NCI-H2029 treated with DMSO at 0.1 percent for 48 hours (cell line): ENCODE measurements around the gene CDK12.
"Not testable (repeated sequence)": the region's sequence is repeated elsewhere in the genome, so short reads cannot be mapped to it uniquely, and the experiment has no call there.

ENCODE experiments used
- DNase-seq: peaks from one replicate; lab custom pipeline; 2025; lab: John Stamatoyannopoulos, UW

The CDK12 gene

DNA sequence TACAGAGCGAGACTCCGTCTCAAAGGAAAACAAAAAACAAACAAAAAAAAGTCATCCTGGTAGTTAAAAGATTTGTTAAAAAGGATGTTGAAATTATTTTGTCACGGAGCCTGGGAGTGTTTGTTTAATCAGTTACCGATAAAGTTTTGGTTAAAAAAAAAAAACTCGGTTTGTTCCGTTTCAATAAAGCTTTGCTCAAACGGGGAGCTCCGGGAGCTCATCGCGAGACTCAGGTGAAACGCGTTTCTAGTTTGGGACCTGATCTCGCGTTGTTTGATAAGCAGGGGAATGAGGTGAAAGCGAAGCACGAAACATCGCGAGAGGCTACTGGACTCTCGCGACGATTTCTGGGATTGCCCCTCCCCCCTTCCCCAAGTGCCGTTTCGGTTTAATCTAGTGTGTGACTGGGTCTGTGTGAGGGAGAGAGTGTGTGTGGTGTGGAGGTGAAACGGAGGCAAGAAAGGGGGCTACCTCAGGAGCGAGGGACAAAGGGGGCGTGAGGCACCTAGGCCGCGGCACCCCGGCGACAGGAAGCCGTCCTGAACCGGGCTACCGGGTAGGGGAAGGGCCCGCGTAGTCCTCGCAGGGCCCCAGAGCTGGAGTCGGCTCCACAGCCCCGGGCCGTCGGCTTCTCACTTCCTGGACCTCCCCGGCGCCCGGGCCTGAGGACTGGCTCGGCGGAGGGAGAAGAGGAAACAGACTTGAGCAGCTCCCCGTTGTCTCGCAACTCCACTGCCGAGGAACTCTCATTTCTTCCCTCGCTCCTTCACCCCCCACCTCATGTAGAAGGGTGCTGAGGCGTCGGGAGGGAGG, at the start of gene CDK12:
TSS of gene CDK12 (plus strand) at position 374 of the 813 bp plus-strand sequence. CDS start 586 bp downstream, outside the sequence.
- peak; percentile 88 for DNase-seq

DNA sequence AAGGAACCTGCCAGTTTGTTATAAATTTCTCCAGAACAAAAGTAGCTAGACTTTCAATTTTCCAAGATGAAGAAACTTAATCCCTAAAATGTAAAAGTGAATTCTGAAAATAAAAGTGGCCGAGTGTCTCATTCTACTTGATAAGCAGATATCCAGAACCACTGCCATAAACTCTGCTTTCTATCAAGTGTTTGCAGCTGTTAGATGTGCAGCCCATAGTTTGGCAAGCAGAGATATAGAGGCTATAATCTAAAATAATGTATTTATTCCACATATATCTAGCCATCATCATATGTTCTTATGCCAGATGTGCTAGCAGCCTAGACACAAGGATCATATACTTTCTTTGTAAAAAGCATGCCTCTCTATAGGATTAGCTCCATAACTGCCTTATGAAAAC, 45.1 kb upstream of the CDK12 start:
- DNase-seq: no peak

DNA sequence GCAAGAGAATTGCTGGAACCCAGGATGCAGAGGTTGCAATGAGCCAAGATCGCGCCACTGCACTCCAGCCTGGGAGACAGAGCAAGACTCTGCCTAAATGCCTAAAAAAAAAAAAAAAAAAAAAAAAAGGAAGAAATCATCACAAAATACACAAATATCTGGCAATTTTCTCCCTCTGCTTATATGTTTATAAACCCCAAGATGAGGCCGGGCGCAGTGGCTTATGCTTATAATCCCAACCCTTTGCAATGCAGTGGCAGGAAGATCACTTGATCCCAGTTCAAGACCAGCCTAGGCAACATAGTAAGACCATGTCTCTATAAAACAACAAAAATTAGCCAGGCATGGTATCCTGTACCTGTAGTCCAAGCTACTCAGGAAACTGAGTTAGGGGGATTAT, 31.7 kb upstream of the CDK12 start:
- DNase-seq: no peak

DNA sequence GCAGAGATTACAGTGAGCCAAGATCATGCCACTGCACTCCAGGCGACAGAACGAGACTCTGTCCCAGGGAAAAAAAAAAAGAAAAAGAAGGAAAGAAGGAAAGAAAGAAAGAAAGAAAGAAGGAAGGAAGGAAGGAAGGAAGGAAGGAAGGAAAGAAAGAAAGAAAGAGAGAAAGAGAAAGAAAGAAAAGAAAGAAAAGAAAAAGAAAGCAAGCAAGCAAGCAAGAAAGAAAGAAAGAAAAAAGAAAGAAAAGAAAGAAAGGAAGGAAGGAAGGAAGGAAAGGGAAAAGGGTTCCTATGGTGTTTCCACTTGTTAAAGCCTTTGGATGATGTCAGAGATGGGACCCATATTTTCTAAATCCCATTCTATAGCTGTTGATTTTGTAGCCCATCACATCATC, 21.4 kb upstream of the CDK12 start:
- DNase-seq: not testable (repeated sequence)

DNA sequence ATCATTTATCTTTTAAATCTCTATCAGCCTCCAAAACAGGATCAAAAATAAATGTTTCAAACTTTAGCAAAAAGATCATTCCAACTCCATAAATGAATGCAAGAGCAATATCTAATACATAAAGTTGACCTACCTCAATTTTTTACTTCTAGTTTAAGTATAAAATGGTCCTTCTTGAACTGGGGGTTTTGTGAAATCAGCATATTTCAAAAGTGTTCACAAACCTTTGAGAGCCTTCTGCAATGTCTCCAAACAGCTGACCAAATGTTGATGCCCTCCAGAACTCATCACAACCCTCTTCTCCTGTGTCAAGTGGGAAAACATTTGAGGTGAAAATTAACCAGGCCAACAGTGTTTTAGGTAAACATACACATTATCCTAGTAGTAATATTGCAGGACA, 18.0 kb upstream of the CDK12 start:
- DNase-seq: no peak

DNA sequence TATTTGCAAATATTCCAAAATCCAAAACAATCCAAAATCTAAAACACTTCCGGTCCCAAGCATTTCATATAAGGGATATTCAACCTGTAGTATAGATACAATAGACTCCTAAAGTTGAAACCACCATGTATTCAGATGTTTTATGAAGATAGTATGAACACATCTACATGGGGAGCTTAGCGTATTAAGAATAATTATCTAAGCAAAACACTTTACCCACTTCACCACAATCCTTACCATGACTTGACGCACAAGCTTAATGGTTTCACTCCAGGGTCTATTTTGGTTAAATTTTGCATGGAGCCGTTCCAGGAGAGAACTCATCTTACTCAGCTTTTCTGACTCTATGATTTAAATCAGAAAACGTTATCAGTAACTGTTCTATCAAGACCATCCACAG, 13.7 kb upstream of the CDK12 start:
- DNase-seq: no peak

DNA sequence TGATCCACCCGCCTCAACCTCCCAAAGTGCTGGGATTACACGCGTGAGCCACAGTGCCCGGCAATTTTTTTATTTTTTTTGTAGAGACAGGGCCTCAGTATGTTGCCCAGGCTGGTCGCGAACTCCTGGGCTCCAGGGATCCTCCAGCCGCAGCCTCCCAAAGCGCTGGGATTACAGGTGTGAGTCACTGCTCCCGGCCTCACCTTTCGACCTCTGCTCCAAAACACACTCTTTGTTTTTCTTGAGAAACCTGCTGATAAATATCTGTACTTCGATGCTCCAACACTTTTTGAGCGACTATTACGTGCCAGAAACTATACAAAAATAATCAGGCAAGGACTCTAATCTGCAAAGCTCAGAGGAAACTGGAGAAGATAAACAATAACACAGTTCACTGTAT, 11.2 kb upstream of the CDK12 start:
- DNase-seq: no peak

DNA sequence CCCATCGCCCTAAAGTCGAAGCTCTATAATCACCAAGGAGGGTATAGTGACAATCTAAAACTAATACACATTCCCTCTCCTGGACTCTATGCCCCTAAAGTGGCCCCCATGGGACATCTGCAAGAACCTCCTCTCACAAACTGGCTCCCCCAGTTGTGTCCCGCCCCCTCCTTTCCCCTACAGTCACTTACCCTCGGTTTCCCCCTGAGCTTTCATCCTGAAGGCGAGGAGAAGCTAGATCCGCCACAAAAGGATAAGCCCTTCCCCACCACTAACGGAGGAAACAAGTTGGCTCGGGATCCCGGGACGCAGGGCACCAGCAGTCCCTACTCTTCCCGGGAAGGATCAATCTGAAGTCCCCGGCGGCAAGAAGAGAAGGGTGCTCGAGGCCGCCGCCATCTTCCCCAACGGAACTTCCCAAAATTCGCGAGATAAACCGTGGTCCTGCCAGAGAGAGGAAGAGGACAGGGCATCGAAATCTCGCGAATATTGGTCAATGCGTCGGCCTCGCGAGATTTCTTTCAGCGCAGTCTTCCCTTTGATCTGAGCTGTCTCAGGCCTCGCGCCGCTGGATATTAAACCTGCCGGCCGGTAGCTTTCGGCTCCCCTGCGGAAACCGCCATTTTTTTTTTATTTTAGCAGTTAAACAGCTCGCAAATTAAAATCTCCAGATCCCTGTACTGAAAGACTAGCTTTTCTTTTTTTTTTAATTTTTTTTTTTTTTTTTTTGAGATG, 10.3 kb upstream of the CDK12 start, which contains the start of gene MED1:
TSS of gene MED1 (minus strand) at position 417 of the 735 bp plus-strand sequence. CDS start at position 216, 201 bp downstream.
- DNase-seq: peak; percentile 96

DNA sequence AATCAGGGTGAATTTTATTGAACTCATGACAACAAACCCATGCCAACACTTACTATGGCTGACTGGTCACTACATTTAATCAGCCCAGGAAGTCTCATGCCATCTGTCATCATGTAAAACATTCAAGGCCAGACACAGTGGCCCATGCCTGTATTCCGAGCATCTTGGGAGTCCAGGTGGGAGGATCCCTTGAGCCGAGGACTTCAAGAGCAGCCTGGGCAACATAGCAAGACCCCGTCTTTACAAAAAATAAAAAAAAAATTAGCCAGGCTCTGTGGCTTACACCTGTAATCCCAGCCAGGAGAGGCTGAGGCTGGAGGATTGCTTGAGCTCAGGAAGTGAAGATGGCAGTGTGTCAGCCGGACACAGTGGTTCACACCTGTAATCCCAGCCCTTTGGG, 5.4 kb upstream of the CDK12 start:
- DNase-seq: no peak

DNA sequence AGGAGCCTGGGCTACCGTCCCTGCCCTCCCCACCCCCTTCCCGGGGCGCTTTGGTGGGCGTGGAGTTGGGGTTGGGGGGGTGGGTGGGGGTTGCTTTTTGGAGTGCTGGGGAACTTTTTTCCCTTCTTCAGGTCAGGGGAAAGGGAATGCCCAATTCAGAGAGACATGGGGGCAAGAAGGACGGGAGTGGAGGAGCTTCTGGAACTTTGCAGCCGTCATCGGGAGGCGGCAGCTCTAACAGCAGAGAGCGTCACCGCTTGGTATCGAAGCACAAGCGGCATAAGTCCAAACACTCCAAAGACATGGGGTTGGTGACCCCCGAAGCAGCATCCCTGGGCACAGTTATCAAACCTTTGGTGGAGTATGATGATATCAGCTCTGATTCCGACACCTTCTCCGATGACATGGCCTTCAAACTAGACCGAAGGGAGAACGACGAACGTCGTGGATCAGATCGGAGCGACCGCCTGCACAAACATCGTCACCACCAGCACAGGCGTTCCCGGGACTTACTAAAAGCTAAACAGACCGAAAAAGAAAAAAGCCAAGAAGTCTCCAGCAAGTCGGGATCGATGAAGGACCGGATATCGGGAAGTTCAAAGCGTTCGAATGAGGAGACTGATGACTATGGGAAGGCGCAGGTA, 762 bp downstream of the CDK12 start:
- no peak for DNase-seq

DNA sequence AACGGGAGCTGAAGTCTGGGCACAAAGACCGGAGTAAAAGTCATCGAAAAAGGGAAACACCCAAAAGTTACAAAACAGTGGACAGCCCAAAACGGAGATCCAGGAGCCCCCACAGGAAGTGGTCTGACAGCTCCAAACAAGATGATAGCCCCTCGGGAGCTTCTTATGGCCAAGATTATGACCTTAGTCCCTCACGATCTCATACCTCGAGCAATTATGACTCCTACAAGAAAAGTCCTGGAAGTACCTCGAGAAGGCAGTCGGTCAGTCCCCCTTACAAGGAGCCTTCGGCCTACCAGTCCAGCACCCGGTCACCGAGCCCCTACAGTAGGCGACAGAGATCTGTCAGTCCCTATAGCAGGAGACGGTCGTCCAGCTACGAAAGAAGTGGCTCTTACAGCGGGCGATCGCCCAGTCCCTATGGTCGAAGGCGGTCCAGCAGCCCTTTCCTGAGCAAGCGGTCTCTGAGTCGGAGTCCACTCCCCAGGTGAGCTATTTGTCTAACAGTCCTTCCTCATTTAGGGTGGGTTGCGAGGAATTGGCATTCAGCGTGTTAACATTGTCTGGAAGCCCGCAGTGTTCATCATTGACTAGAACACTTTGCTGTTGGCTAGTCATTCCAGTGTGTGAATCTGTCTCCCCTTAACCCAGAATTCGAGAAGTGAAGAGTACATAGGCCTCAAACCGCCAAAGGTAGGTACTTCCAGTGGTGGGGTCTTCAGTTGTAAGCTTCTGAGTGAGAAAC, 1.5 kb downstream of the CDK12 start:
- no peak for DNase-seq

DNA sequence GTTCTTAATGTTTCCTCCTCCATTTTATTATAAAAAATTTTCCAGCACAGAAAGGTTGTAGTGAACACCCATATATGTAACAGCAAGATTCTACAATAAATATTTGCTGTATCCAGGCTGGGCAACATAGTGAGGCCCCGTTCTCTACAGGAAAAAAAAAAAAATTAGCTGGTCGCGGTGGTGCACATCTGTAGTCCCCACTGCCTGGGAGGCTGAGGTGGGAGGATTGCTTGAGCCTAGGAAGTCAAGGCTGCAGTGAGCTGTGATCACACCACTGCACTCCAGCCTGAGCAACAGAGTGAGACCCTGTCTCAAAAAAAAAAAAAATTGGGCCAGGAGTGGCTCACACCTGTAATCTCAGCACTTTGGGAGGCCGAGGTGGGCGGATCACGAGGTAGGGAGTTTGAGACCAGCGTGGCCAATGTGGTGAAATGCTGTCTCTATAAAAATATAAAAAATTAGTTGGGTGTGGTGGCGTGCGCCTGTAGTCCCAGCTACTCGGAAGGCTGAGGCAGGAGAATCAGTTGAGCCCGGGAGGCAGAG, 3.4 kb downstream of the CDK12 start:
- not testable (repeated sequence) for DNase-seq

DNA sequence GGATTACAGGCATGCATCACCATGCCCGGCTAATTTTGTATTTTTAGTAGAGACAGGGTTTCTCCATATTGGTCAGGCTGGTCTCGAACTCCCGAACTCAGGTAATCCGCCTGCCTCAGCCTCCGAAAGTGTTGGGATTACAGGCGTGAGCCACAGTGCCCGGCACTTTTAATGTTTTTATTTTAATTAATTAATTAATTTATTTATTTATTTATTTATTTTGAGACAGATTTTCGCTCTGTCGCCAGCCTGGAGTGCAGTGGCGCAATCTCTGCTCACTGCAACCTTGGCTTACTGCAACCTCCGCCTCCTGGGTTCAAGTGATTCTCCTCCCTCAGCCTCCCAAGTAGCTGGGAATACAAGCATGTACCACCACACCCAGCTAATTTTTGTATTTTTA, 7.3 kb downstream of the CDK12 start:
- not testable (repeated sequence) for DNase-seq

DNA sequence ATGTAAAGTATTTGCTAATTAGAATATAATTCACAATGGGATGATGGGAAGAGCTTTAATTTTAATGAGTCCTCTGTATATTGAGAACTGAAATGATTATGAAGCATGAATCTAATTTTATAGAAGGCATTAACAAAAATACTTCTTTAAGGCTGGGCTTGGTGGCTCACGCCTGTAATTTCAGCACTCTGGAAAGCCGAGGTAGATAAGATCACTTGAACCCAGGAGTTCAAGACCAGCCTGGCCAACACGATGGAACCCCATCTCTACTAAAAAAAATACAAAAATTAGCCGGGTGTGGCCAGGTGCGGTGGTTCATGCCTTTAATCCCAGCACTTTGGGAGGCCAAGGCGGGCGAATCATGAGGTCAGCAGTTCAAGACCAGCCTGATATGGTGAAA, 12.0 kb downstream of the CDK12 start:
- no peak for DNase-seq

DNA sequence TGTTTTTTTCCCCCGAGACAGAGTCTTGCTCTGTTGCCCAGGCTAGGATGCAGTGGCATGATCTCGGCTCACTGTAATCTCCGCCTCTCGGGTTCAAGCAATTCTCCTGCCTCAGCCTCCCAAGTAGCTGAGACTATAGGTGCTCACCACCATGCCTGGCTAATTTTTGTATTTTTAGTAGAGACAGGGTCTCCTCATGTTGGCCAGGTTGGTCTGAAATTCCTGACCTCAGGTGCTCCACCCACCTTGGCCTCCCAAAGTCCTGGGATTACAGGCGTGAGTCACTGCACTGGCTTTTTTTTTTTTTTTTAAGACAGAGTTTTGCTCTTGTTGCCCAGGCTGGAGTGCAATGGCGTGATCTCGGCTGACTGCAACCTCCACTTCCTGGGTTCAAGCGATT, 18.3 kb downstream of the CDK12 start:
- not testable (repeated sequence) for DNase-seq

DNA sequence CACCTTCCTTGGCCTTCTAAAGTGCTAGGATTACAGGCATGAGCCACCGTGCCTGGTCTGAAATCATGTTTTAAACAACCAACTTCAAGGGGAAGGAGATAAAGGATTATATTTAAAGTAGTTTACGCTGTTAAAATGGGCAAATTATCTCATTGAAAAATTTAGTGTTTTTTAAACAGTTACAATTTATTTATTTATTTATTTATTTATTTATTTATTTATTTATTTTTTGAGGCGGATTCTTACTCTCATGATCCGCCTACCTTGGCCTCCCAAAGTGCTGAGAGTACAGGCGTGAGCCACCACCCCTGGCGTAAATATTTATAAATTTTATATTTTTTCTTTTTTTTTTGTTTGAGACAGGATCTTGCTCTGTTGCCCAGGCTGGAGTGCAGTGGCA, 22.2 kb downstream of the CDK12 start:
- no peak for DNase-seq

DNA sequence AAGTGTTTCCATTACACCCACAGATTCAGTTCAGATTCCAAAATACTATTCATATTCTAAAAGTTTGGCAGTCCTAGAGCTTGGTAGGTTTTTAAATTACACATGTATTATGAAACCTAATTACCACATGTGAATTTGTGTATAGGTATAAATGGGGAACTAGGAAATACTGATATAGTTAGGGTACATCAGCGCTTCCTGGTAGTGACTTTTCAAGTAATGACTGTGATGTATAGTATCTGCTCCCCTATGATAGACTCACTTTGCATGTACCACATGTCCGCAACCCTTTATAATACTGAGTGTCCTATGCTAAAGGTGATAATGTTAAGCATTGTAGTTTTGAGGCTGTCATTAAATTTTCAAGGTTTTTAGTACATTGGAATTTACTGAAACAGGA, 22.9 kb downstream of the CDK12 start:
- DNase-seq: no peak

DNA sequence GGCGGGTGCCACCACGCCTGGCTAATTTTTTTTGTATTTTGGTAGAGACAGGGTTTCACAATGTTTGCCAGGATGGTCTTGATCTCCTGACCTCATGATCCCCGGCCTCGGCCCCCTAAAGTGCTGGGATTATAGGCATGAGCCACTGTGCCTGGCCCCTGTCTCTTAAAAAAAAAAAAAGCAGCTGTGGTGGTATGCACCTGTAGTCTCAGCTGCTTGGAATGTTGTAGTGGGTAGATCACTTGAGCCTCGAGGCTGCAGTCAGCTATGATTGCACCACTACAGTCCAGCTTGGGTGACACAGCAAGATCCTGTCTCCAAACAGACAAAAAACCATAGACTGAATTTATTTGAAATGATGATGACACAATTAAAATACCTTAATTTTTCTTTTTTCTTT, 24.3 kb downstream of the CDK12 start:
- DNase-seq: no peak

DNA sequence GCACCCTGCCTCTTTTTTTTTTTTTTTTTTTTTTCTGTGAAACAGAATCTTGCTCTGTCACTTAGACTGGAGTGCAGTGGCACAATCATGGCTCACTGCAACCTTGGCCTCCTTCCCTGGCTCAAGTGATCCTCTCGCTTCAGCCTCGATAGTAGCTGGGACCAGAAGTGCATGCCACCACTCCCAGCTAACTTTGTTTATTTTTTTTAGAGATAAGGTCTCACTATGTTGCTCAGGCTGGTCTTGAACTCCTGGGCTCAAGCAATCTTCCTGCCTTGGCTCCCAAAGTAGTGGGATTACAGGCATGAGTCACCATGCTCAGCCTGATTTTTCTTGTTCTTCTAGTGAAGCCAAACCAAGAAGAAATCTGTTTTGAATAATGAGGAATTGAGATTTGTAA, 25.0 kb downstream of the CDK12 start:
- no peak for DNase-seq

DNA sequence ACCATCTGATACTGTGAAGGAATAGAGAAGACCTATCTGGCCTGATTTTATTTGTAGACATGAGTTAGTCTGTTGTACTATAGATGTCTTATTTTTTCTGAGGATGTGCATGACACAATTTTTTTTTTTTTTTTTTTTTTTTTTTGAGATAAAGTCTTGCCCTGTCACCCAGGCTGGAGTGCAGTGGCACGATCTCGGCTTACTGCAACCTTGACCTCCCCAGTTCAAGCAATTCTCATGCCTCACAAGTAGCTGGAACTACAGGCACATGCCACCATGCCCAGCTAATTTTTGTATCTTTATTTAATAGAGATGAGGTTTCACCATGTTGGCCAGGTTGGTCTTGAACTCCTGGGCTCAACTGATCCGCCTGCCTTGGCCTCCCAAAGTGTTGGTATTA, 26.2 kb downstream of the CDK12 start:
- DNase-seq: not testable (repeated sequence)

DNA sequence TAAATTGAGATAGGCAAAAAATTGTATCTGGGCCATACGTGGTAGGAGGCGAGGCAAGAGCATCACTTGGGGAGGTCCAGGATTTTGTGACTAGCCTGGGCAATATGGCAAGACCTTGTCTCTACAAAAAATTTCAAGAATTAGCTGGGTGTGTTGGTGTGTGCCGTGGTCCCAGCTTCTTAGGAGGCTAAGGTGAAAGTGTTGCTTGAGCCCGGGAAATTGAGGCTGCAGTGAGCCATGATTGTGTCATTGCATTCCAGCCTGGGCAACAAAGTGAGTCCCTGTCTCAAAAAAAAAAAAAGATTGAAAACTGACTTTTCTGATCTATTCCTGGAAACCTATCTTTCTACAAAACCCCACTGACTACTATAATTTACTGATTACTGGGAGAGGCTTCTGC, 26.7 kb downstream of the CDK12 start:
- no peak for DNase-seq

DNA sequence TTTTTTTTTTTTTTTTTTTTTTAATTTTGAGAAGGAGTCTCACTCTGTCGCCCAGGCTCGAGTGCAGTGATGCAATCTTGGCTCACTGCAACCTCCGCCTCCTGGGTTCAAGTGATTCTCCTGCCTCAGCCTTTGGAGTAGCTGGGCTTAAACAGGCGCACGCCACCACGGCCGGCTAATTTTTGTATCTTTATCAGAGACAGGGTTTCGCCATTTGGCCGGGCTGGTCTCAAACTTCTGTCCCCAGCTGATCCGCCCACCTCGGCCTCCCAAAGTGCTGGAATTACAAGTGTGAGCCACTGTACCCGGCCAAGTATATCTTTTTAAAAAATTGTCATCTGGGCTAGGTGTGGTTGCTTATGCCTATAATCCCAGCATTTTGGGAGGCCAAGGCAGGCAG, 35.6 kb downstream of the CDK12 start:
- not testable (repeated sequence) for DNase-seq
